HUES48 (cell line): ENCODE results near the gene SLC35F3.

ENCODE experiments used
- H3K27ac ChIP-seq: one replicate; pipeline ENCODE4 v1.7.0; 2013; ENCODE audit warnings: low read depth, low read length, inconsistent platforms
- H3K27me3 ChIP-seq: 2 replicates; pipeline ENCODE4 v1.6.1; 2013; ENCODE audit warnings: mild to moderate bottlenecking, low read length; ENCODE audit not compliant: control insufficient read depth, insufficient read depth
- H3K36me3 ChIP-seq: 2 replicates; pipeline ENCODE4 v1.6.1; 2013; ENCODE audit warnings: low read length; ENCODE audit not compliant: control insufficient read depth, insufficient read depth
- H3K4me1 ChIP-seq: 2 replicates; pipeline ENCODE4 v1.6.1; 2013; ENCODE audit warnings: mild to moderate bottlenecking, low read length; ENCODE audit not compliant: control insufficient read depth, insufficient read depth
- H3K4me3 ChIP-seq: 2 replicates; pipeline ENCODE4 v1.5.1; 2013; ENCODE audit warnings: mild to moderate bottlenecking, low read depth, low read length
- H3K9ac ChIP-seq: 2 replicates; pipeline ENCODE4 v1.6.1; 2013; ENCODE audit warnings: mild to moderate bottlenecking, low read depth, low read length, moderate library complexity
- H3K9me3 ChIP-seq: 2 replicates; pipeline ENCODE4 v1.6.1; 2013; ENCODE audit warnings: low read length; ENCODE audit not compliant: control insufficient read depth, insufficient read depth

The SLC35F3 gene

DNA sequence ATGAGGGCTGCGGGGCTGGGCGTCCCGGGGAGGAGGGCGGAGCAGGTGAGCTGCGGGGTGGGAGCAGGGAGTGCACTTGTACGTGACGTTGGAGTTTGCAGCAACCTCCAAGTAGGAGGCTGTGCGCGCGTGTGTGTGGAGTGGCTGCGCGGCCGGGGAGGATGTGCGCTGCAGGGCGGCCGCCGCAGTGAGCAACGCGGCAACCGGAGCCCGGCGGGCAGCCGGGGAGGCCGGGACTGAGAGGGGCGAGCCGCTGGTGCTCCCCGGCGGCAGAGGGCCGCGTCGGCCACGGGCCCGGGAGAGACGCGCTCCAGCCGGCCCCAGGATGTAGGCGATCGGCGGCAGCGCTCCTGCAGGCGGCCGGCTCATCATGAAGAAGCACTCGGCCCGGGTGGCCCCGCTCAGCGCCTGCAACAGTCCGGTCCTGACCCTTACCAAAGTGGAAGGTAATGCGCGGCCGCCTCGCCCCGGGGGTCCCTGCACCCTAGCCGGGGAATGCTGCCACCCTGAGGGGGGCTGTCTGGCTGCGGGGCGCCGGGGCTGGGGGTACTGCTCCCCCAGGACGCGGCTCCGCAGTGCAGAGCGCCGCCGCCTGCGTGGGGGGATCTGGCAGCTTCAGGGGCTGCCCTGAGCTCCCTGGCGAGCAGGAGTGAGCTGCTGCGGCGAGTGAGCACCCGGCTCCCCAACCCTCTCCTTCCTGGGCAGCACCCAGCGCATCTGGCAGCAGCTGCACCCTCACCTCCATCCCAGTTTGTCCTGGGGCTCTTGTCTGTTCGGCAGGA, 309.8 kb downstream of the SLC35F3 start:
- no peaks in the 10 kb centered on the region; the same call in 1 of the 2 replicates for H3K9me3 ChIP-seq
- no peak overlapping the region for H3K9ac ChIP-seq
- no peak overlapping the region for H3K27ac ChIP-seq
- H3K36me3 ChIP-seq = no peaks in the 10 kb centered on the region
- peaks cover 22% of the 10 kb centered on the region for H3K27me3 ChIP-seq
- peaks cover 7% of the 10 kb centered on the region; the same call in 1 of the 2 replicates for H3K4me1 ChIP-seq
- H3K4me3 ChIP-seq = peak overlapping the region; percentile 84

DNA sequence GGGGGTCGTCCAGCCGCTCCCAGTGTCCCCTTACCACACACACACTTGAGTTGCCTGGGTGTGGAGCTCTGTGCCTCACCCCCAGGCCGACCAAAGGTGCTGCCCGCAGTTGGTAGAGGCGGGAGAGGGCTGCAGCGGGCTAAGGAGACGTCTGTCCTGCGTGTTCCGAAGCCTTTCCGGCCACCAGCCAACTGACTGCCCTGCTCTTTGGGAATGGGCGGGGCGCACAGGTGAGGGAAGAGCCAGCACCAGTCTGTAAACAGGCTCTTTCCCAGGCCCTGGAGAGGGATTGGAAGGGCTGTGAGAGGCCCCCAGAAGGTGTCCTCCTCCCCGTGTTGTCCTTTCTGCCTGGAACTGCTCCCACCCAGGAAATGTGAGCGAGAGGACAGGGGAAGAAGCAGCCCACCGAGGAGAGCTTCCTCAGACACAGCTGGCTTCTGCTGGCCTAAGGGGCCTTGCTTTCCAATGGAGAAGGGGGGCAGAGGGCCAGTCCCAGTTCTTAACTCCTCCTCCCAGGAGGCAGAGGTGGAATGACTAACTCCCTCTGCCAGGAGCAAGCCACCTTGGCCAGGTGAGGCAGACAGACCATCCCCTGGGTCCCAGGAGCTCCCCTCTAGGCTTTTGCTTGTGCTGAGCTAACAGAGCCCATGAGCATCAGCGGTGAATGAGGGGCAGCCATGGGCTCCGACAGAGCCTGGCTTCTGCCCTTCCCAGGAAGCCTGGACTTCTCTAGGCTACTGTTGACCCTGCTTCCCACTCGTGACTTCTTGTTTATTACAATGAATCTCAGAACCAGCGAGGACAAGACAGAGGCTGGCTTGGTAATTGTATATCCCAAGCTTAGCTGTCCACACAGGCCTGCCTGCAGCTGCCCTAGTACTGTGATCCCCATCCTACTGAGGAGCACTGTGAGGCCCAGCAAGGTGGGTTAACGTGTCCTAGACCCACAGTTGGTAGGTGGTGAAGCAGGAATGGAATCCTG, 310.7 kb downstream of the SLC35F3 start:
- peaks cover 22% of the 10 kb centered on the region for H3K27me3 ChIP-seq
- H3K27ac ChIP-seq = no peak overlapping the region
- H3K4me1 ChIP-seq = peaks cover 7% of the 10 kb centered on the region; the same call in 1 of the 2 replicates
- H3K4me3 ChIP-seq = peak overlapping the region; percentile 84
- H3K36me3 ChIP-seq = no peaks in the 10 kb centered on the region
- no peaks in the 10 kb centered on the region; the same call in 1 of the 2 replicates for H3K9me3 ChIP-seq
- no peak overlapping the region for H3K9ac ChIP-seq

DNA sequence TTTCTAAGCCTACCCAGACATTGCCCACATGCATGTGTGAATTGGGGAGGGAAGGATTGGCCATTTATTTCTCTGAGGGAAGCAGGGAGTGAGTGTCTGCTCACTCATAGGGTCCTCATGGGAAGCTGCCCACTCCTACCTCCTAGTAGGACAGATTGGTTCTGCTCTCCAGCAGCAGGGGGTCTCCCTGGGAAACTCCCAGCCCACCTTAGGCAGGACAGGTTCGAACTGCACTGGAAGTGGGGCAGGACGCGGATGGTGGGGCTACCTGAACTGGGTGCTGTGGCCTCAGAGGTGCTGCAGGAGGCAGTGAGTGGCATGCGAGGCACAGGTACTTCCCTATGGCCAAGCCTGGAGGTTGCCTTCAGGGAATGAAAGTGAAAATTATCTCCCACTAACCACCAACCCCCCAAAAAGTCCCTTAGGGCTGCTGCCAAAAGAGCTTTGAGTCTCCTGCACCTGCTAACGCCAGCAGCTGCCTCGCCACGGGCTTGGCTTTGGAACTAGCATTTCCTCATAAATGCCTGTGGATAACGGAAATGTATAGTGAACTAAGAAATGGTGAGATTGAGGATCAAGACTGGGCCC, 311.7 kb downstream of the SLC35F3 start:
- Histone ChIP-seq H3K27ac (no peak overlapping the region), H3K4me3 (no peak overlapping the region), H3K9ac (no peak overlapping the region), H3K4me1 (peaks cover 7% of the 10 kb centered on the region; the same call in 1 of the 2 replicates), H3K36me3 (no peaks in the 10 kb centered on the region), H3K9me3 (no peaks in the 10 kb centered on the region; the same call in 1 of the 2 replicates), H3K27me3 (peaks cover 22% of the 10 kb centered on the region)

DNA sequence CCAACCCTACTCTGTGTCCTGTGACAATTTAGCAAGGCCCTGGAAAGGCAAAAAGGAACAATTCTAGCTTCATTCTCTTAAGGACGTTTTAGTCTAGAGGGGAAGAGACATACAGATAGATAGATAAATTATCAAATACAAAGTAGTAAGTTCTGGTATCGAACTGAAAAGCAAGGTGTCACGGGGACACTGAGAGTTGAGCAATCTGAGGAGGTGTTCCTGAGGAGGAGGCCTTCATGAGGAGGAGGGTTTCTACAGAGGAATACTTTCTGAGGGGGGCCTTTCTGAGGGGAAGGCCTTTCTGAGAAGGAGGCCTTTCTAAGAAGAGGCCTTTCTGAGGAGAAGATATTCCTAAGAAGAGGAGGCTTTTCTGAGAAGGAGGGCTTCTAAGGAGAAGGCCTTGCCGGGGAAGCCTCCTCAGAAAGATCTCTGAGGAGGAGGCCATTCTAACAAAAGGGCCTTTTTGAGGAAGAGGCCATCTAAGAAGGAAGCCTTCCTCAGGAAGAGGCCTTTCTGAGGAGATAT, 312.9 kb downstream of the SLC35F3 start:
- Histone ChIP-seq H3K27me3 (peaks cover 22% of the 10 kb centered on the region), H3K27ac (no peak overlapping the region)

DNA sequence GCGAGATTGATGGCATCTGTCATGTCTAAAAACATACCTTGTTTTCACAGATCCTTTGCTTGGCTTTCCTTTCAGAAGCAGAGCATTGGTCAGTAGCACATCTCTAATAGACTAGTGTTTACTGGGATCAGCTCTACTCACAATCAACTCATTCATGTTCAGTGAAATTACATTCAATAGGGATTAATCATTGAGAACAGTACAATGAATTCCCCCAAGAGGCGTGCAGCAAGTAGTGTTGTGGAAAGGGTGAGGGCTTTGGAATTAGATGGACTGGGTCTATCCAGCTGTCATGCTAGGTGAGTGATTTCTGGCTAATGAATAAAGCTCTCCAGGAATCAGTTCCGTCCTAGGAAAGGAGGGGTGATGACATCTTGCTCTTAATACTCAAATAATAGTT, 313.6 kb downstream of the SLC35F3 start:
- no peak overlapping the region for H3K9ac ChIP-seq
- H3K27ac ChIP-seq = no peak overlapping the region
- peaks cover 20% of the 10 kb centered on the region for H3K27me3 ChIP-seq
- H3K4me3 ChIP-seq = no peak overlapping the region
- H3K4me1 ChIP-seq = peaks cover 7% of the 10 kb centered on the region; the same call in 1 of the 2 replicates
- no peaks in the 10 kb centered on the region for H3K9me3 ChIP-seq
- H3K36me3 ChIP-seq = no peaks in the 10 kb centered on the region

More for the DNA sequence above, 312.9 kb downstream of the SLC35F3 start:
- Histone ChIP-seq H3K9me3 (no peaks in the 10 kb centered on the region), H3K4me1 (peaks cover 7% of the 10 kb centered on the region; the same call in 1 of the 2 replicates), H3K4me3 (no peak overlapping the region), H3K36me3 (no peaks in the 10 kb centered on the region), H3K9ac (no peak overlapping the region)

DNA sequence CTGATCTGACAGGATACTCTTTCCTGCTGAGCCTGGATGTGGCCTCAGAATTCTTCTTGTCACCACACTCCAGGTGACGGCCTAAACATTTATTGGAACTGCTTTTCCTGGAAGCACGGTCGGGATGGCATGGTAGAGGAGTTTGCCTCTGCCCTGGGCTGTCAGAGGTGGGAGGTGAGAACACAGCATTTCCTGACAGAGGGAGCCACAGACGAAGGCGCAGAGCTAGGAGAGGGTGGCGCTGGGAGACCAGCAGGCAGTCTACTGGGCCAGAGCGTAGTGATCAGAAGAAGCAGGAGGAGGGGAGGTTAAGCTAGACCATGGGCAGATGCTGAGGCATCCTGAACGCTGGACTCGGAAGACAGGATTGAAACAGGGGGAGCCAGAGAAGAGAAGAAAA, 315.2 kb downstream of the SLC35F3 start:
- Histone ChIP-seq H3K36me3 (no peaks in the 10 kb centered on the region), H3K4me1 (peaks cover 7% of the 10 kb centered on the region; the same call in 1 of the 2 replicates), H3K27me3 (peaks cover 4% of the 10 kb centered on the region), H3K4me3 (no peak overlapping the region), H3K9me3 (no peaks in the 10 kb centered on the region), H3K27ac (no peak overlapping the region), H3K9ac (no peak overlapping the region)

DNA sequence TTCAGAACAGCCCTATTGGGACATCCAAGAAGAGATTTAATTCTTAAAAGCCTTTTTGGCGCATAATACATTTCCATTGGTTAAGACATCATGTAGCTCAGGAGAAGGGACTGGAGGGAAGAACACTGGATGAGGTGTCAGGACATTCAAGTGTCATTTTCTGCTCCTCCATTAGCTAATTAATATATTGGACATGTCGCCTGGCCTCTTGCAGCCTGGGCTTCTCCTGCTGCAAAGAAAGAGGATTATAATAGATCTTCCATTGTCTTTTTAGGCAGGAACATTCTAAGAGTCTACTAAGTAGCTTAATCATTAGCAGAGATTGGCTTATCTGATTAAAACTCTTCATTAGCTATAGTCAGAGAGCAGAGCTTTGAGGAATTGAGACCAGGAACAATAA, 317.1 kb downstream of the SLC35F3 start:
- Histone ChIP-seq H3K4me3 (no peak overlapping the region), H3K36me3 (no peaks in the 10 kb centered on the region), H3K27me3 (no peaks in the 10 kb centered on the region), H3K9ac (no peak overlapping the region), H3K4me1 (peaks cover 17% of the 10 kb centered on the region), H3K27ac (no peak overlapping the region), H3K9me3 (no peaks in the 10 kb centered on the region)

DNA sequence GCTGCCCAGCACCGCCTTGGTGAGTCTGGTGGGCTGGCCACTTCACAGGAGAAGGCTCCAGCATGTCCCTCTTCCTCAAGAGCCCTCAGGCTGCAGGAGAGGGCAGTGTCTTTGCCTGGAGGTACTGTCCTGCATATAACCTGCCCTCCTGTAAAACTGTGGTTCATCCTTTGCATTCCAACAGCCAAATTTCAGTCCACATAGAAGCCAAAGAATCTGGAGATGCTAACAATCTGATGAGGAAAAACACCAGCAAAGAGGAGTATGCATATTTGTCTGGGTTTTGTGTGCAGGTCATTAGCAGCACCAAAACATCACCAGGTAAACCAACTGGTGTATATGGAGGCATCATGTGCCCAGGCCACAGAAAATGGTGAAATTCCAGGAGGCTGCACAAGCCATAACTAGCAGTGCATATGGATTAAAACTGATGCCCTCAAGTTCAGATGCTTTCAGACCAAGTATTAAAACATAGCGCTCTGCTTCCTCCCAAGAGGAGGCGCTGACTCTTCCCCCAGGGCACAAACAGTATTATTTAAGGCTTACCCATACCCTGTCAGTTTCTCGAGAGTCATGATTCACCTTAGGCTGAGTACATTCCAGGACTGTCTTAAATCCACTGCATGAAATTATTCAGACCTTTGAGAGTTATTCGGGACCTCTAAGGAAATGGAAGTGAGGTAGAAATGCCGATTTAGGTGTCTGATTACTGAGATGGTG, 318.2 kb downstream of the SLC35F3 start:
- H3K9me3 ChIP-seq = no peaks in the 10 kb centered on the region
- no peaks in the 10 kb centered on the region for H3K36me3 ChIP-seq
- H3K4me1 ChIP-seq = peaks cover 22% of the 10 kb centered on the region
- no peak overlapping the region for H3K9ac ChIP-seq
- H3K27ac ChIP-seq = no peak overlapping the region
- no peaks in the 10 kb centered on the region for H3K27me3 ChIP-seq
- H3K4me3 ChIP-seq = no peak overlapping the region

DNA sequence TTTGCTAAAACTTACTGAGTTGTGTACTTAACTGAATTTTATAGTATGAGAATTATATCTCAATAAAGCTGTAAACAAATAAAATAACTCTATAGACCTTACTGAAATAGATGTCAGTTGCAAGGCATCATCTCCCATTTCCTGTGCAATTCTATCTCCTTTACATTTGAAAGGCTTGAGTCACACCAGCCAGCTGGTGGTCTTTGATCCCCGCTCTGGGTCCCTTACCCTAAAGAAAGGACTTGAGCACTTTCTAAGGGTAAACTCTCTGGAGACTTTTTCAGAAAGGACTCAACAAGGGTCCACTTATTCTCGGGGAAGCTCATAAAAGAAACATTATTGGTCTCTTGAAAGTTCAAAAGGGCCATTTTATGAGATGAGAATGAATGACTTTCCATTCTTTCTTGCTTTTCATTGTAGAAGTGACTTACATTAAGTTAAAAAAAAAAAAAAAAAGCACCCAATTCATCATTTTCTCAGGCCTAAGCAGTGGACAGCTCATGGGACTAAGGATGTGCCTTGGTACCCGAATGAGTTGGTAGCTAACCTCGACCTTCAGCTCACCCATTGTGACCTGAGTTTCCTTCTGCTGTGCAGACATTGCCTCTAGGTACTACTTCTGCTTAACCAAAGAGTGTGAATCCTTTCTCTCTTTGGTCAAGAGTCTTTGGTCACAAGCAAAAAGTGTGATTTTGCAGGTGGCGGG, 321.8 kb downstream of the SLC35F3 start:
- H3K36me3 ChIP-seq = no peaks in the 10 kb centered on the region
- H3K9ac ChIP-seq = no peak overlapping the region
- H3K27ac ChIP-seq = peak overlapping the region; percentile 85
- no peaks in the 10 kb centered on the region for H3K9me3 ChIP-seq
- no peak overlapping the region for H3K4me3 ChIP-seq
- H3K4me1 ChIP-seq = peaks cover 33% of the 10 kb centered on the region
- H3K27me3 ChIP-seq = no peaks in the 10 kb centered on the region

DNA sequence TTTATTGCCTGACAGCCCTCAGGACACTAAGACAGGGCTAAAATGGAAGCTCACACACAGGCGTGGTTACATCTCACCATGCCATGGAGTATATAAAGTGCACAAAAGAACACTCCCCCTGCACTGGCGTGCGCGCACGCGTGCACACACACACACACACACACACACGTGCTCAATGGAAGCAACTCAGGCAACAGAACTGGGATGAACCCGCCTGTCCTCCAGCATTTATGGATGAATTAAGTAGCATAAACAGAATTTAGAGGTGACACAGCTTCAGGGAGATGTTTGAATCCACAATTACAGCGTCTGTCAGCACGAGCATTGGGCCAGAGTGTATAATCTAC, 322.3 kb downstream of the SLC35F3 start:
- no peaks in the 10 kb centered on the region for H3K36me3 ChIP-seq
- H3K27me3 ChIP-seq = no peaks in the 10 kb centered on the region
- no peak overlapping the region for H3K4me3 ChIP-seq
- no peaks in the 10 kb centered on the region for H3K9me3 ChIP-seq
- peaks cover 33% of the 10 kb centered on the region for H3K4me1 ChIP-seq
- no peak overlapping the region for H3K9ac ChIP-seq
- peak overlapping the region; percentile 85 for H3K27ac ChIP-seq
